IgD-negative memory B cell (primary cell): ENCODE results near the gene SATB1. TPM values are rescaled to one million over a fixed set of nuclear protein-coding genes. Genes with fewer than 3 reads are reported as not detected.

ENCODE experiments used
- H3K27ac Mint-ChIP-seq, 3 donors: one replicate each; pipeline ENCODE4 v1.8.0; 2020 to 2022; ENCODE audit warnings: mild to moderate bottlenecking in 3 of 3, mixed read lengths in 3 of 3, moderate library complexity in 1 of 3
- H3K27me3 Mint-ChIP-seq: one replicate; pipeline ENCODE4 v1.8.0; 2021; ENCODE audit warnings: mixed read lengths
- H3K36me3 Mint-ChIP-seq: one replicate; pipeline ENCODE4 v1.8.0; 2020; ENCODE audit warnings: mild to moderate bottlenecking, mixed read lengths
- H3K4me1 Mint-ChIP-seq, 3 donors: one replicate each; pipeline ENCODE4 v1.8.0; 2020 to 2022; ENCODE audit warnings: mixed read lengths in 3 of 3, mild to moderate bottlenecking in 1 of 3
- H3K4me3 Mint-ChIP-seq, 4 donors: one replicate each; pipeline ENCODE4 v1.8.0; 2020 to 2022; ENCODE audit warnings: mild to moderate bottlenecking in 4 of 4, mixed read lengths in 4 of 4, moderate library complexity in 3 of 4
- H3K9me3 Mint-ChIP-seq, 3 donors: one replicate each; pipeline ENCODE4 v1.8.0; 2020 to 2021; ENCODE audit warnings: mixed read lengths in 3 of 3, mild to moderate bottlenecking in 1 of 3
- polyA plus RNA-seq: library from polyadenylated mRNA; unstranded; fragments of 300-500 nt; fragmentation: Illumina TruSeq; gene quantifications from one replicate; pipeline ENCODE4 v1.2.3, GENCODE V29; 2021

SATB1 gene
- polyA plus RNA-seq, 1 donor from 2014 or later, result 11.5 TPM

- Mint-ChIP-seq H3K4me1 (peaks cover 17 to 22% (median 19%) of the 10 kb centered on the region in 3 donors), H3K27ac (peak overlapping the region in 2 of 3 donors; percentile 55 to 86), H3K9me3 (no peaks in the 10 kb centered on the region), H3K27me3 (peaks cover 7% of the 10 kb centered on the region), H3K4me3 (peak overlapping the region; percentile 74 to 97 (median 92)), H3K36me3 (peaks cover 3% of the 10 kb centered on the region)
Measured at GRCh38 chr3:18422972-18423371, 2.2 kb downstream of the SATB1 start.

DNA sequence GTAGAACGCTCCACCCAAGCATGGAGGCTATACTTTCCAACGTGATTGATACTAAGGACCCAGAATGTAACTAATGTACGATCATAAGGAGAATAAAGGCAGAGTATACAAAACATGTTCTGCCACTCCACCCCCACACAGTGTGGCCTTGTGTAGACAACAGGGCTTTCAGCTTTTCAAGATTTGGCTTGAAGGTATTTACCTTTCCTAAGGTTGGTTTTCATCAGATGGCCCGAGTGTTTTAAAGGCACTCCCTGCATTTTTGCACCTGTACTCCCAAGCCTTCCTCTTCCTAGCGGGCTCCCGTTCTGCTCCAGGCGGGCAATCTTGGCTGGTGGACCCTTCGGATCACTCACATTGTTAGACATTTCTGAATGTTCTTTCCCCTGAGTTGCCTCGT, 4.6 kb downstream of the SATB1 start:
- Mint-ChIP-seq H3K27me3 (peaks cover 2% of the 10 kb centered on the region), H3K27ac (no peak overlapping the region), H3K4me1 (peaks cover 15 to 20% (median 15%) of the 10 kb centered on the region in 3 donors), H3K4me3 (no peak overlapping the region), H3K9me3 (no peaks in the 10 kb centered on the region), H3K36me3 (peaks cover 5% of the 10 kb centered on the region)

GRCh38 chr3:18419232-18419631, 5.9 kb downstream of the SATB1 start:
- no peak overlapping the region for H3K4me3 Mint-ChIP-seq
- peaks cover 7% of the 10 kb centered on the region for H3K36me3 Mint-ChIP-seq
- H3K9me3 Mint-ChIP-seq, result no peaks in the 10 kb centered on the region
- H3K27ac Mint-ChIP-seq, result no peak overlapping the region
- H3K27me3 Mint-ChIP-seq, result peaks cover 2% of the 10 kb centered on the region
- H3K4me1 Mint-ChIP-seq, result peaks cover 14 to 20% (median 15%) of the 10 kb centered on the region in 3 donors

DNA sequence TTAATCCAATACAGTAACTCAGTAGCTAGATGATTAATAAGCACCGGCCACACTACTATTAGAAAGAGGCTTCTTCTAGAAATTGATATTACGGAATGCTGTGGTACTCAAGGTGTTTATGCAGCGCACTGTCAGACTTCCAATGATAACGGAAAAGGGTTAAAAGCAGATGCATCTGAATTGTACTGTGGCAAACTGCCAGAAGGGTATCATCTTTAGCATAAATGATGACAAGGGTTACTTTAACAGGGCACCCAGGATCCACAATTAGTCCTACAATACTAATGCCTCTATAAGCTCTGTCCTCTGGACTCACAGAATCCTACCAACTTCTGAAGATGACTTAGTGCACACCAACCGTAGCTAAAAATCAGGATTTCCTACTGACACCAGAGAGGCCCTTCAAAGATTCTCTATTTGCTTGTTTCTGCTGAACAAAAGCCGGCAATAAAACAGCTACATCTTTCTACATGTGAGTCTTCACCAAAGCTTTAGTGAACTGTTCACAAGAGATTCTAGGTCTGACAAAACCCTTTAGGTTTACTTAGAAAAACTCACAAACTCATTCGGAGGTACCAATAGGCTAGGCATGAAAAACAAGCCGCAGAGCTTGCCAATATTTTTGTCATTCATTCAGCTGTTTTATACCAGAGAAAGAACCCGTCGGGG, 7.1 kb downstream of the SATB1 start:
- Mint-ChIP-seq H3K27ac (no peak overlapping the region), H3K36me3 (peaks cover 7% of the 10 kb centered on the region), H3K9me3 (no peaks in the 10 kb centered on the region), H3K4me3 (no peak overlapping the region), H3K4me1 (peaks cover 4 to 9% (median 6%) of the 10 kb centered on the region in 3 donors), H3K27me3 (no peaks in the 10 kb centered on the region)

- H3K27me3 Mint-ChIP-seq, result no peaks in the 10 kb centered on the region
- H3K4me1 Mint-ChIP-seq, result peaks cover 0 to 4% (median 3%) of the 10 kb centered on the region in 3 donors
- peaks cover 7% of the 10 kb centered on the region for H3K36me3 Mint-ChIP-seq
- H3K27ac Mint-ChIP-seq, result no peak overlapping the region
- H3K9me3 Mint-ChIP-seq, result no peaks in the 10 kb centered on the region
- H3K4me3 Mint-ChIP-seq, result no peak overlapping the region
Measured at GRCh38 chr3:18416332-18416731, 8.8 kb downstream of the SATB1 start.

DNA sequence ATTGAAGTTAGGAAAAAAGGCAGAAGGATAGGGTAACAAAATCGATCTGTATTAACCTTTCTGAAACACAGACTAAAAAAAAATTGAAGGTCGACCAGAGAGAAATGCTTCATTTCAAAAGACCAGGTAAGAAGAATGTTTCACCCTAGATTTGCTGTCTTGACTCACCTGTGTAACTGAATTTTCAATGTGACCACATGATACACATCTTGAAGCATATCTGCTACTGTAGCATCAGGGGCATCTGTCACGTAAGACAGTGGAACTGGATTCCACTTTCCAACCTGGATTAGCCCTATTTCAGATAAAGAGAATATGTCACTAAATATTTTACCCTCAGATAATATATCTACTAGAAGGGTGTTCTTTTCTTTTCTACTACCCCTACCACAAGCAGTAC, 9.3 kb downstream of the SATB1 start:
- H3K4me3 Mint-ChIP-seq, result no peak overlapping the region
- H3K36me3 Mint-ChIP-seq, result peaks cover 7% of the 10 kb centered on the region
- H3K4me1 Mint-ChIP-seq, result peaks cover 0 to 4% (median 3%) of the 10 kb centered on the region in 3 donors
- H3K27ac Mint-ChIP-seq, result no peak overlapping the region
- no peaks in the 10 kb centered on the region for H3K9me3 Mint-ChIP-seq
- no peaks in the 10 kb centered on the region for H3K27me3 Mint-ChIP-seq

DNA sequence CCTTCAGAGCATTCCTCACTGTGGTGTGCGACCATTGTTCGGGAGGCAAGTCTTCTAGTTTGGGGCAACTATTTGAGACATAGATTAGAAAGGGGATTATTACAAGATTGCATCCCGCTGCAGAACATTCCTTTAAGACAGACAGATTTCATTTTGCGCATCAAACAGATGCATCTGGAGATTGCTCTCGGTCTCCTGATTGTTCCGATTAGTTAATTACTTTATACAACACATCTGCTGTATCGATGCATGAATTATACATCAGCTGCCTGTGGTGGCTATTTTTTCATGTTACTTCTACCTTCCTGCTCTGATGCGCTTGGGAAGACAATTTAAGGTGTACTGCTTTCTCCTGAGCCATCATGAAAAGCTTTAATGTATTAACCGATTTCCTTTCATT, 10.0 kb downstream of the SATB1 start:
- peaks cover 0 to 4% (median 3%) of the 10 kb centered on the region in 3 donors for H3K4me1 Mint-ChIP-seq
- H3K9me3 Mint-ChIP-seq, result no peaks in the 10 kb centered on the region
- H3K36me3 Mint-ChIP-seq, result peaks cover 7% of the 10 kb centered on the region
- H3K27ac Mint-ChIP-seq, result no peak overlapping the region
- H3K27me3 Mint-ChIP-seq, result no peaks in the 10 kb centered on the region
- H3K4me3 Mint-ChIP-seq, result no peak overlapping the region

DNA sequence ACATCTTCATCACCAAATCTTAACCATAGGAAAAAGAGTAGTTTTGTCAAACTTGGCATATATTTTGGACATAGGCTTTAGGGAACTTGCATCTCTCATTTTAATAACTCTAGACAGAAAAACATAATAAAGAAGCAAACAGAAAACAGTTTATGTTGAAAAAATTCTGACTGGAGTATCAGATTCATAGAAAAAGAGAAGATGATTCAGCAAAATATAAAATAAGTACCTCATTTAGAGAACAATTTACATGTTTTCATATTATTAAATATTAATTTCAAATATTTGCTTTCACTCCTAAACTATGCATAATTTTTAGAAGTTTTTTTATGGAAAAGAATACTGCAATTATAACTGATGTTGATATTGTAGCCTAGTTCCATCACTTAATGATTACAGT, 12.5 kb downstream of the SATB1 start:
- Mint-ChIP-seq H3K4me1 (peaks cover 0 to 4% (median 3%) of the 10 kb centered on the region in 3 donors), H3K4me3 (no peak overlapping the region), H3K36me3 (peaks cover 4% of the 10 kb centered on the region), H3K9me3 (no peaks in the 10 kb centered on the region), H3K27ac (no peak overlapping the region), H3K27me3 (no peaks in the 10 kb centered on the region)

GRCh38 chr3:18411541-18411940, 13.6 kb downstream of the SATB1 start:
- Mint-ChIP-seq H3K9me3 (no peaks in the 10 kb centered on the region), H3K4me1 (no peaks in the 10 kb centered on the region), H3K27ac (no peak overlapping the region), H3K27me3 (no peaks in the 10 kb centered on the region), H3K4me3 (no peak overlapping the region), H3K36me3 (peaks cover 4% of the 10 kb centered on the region)

DNA sequence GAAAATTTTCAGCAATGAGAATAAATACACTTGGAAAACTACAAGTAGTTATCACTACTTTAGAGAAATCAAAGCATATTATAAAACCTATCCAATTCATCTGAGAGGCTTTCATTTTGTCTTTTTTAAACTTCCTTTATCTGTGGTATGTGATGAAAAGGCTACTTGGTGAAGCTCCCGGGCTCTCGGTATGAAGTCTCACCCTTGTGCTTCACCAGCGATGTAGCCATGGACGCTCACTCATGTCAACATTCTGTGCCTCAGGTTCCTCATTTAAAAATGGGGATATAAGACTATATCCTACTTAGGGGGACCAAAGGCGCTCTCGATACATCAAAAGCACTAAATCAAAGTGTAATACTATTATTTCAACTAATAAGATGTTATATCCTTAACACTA, 14.9 kb downstream of the SATB1 start:
- Mint-ChIP-seq H3K27ac (no peak overlapping the region), H3K27me3 (no peaks in the 10 kb centered on the region), H3K4me3 (no peak overlapping the region), H3K9me3 (no peaks in the 10 kb centered on the region), H3K36me3 (peaks cover 2% of the 10 kb centered on the region), H3K4me1 (no peaks in the 10 kb centered on the region)

GRCh38 chr3:18409266-18409665, 15.9 kb downstream of the SATB1 start:
- H3K27ac Mint-ChIP-seq, result no peak overlapping the region
- no peaks in the 10 kb centered on the region for H3K4me1 Mint-ChIP-seq
- no peaks in the 10 kb centered on the region for H3K9me3 Mint-ChIP-seq
- no peaks in the 10 kb centered on the region for H3K36me3 Mint-ChIP-seq
- H3K4me3 Mint-ChIP-seq, result no peak overlapping the region
- no peaks in the 10 kb centered on the region for H3K27me3 Mint-ChIP-seq

DNA sequence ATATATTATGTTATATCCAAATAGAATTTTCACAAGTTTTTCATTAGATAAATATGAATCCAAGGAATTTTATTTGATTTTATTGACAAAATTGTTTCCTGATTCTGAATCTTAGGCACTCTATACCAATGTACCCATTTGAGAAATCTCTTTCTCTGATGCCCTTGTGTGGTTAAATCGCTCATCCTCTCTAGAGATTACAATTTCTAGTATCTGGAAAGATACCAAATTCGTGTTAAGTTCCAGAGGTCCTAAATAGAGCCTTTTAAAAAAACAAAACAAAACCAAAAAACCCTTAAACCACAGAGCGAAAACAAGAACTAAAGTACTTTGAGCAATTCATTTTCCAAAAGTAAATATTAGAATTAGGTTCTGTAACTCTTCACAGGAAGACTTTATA, 20.0 kb downstream of the SATB1 start:
- Mint-ChIP-seq H3K27ac (no peak overlapping the region), H3K36me3 (no peaks in the 10 kb centered on the region), H3K9me3 (no peaks in the 10 kb centered on the region), H3K4me3 (no peak overlapping the region), H3K27me3 (no peaks in the 10 kb centered on the region), H3K4me1 (peaks cover 0 to 3% (median 0%) of the 10 kb centered on the region in 3 donors)

GRCh38 chr3:18403061-18403460, 22.1 kb downstream of the SATB1 start:
- peaks cover 0 to 1% (median 0%) of the 10 kb centered on the region in 3 donors for H3K9me3 Mint-ChIP-seq
- H3K36me3 Mint-ChIP-seq, result peaks cover 5% of the 10 kb centered on the region
- no peak overlapping the region for H3K4me3 Mint-ChIP-seq
- H3K27me3 Mint-ChIP-seq, result no peaks in the 10 kb centered on the region
- peaks cover 0 to 3% (median 0%) of the 10 kb centered on the region in 3 donors for H3K4me1 Mint-ChIP-seq
- no peak overlapping the region for H3K27ac Mint-ChIP-seq

DNA sequence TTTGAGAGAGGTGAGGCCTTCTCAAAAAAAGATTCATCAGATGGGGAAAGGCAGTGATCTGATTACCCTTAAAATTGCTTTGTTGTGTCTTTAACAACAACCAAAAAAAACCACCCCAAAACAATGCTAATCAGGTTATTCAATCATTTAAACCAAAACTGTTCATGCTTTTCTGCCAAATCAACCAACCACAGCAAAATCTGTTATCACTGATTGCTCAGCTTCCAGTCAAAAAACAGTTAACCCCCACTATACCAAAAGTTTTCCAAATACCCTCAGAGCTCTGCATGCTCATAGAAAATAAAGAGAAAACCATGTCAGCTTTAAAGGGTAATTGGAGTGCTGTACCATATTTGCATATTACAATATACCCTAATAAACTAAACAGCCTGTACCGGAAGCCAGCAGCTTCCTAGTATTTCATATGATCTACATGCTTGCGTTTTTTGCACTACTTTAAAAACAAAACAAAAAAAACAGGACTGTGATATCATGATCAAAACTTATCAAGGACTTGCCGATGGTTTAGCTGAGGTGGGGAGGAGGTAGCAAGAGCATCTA, 22.8 kb downstream of the SATB1 start:
- H3K27me3 Mint-ChIP-seq, result no peaks in the 10 kb centered on the region
- peaks cover 0 to 3% (median 0%) of the 10 kb centered on the region in 3 donors for H3K4me1 Mint-ChIP-seq
- peaks cover 5% of the 10 kb centered on the region for H3K36me3 Mint-ChIP-seq
- no peak overlapping the region for H3K4me3 Mint-ChIP-seq
- no peak overlapping the region for H3K27ac Mint-ChIP-seq
- peaks cover 0 to 1% (median 0%) of the 10 kb centered on the region in 3 donors for H3K9me3 Mint-ChIP-seq

DNA sequence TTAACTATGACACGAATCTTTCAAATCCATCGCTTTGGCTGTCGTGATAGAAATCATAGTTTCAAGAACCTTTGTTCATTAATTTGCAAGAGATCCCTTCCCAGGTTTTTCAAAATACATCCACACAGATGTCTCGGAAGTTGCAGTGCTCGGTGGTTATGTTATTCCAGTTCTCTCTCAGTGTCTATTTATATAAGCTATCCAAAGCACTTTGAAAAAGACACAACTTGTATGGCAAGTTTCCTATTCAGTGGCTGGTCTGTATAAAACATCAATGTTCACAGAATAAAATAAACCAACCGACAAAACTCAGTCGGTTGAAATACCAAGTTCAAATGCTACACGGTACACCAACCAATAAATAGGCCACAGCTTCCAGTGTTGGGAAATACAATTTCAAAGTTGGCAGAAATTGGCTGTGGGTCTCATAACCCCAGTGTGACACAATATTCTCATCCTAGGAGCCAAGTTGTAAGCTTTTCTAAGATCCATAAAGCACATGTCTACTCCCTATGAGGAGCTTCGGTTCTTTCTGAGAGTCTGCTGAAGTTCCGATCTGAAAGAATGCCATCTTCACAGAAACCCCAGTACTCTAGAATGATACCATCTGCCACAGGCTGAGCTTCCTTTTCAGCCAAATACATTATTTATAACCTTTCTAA, 23.7 kb downstream of the SATB1 start:
- Mint-ChIP-seq H3K27ac (no peak overlapping the region), H3K4me1 (peaks cover 0 to 3% (median 0%) of the 10 kb centered on the region in 3 donors), H3K27me3 (no peaks in the 10 kb centered on the region), H3K9me3 (peaks cover 0 to 1% (median 0%) of the 10 kb centered on the region in 3 donors), H3K36me3 (peaks cover 5% of the 10 kb centered on the region), H3K4me3 (no peak overlapping the region)
